Muscle layer of duodenum (tissue), 2 donors: ENCODE data around the gene CAMTA2.

Experiments used
- H3K27ac ChIP-seq: one replicate; pipeline ENCODE4 v1.7.0; 2013; ENCODE audit warnings: mild to moderate bottlenecking, low read length
- H3K27me3 ChIP-seq: one replicate; pipeline ENCODE4 v1.7.0; 2013; ENCODE audit warnings: low read depth, mild to moderate bottlenecking, control low read depth, low read length
- H3K36me3 ChIP-seq, 2 donors: one replicate each; pipeline ENCODE4 v1.7.0; 2013; ENCODE audit warnings: low read length in 2 of 2, control low read depth in 1 of 2, mild to moderate bottlenecking in 1 of 2; ENCODE audit not compliant: insufficient read depth in 2 of 2, control insufficient read depth in 1 of 2
- H3K4me1 ChIP-seq, 2 donors: one replicate each; pipeline ENCODE4 v1.7.0; 2013; ENCODE audit warnings: low read length in 2 of 2, mild to moderate bottlenecking in 2 of 2, control low read depth in 1 of 2, moderate library complexity in 1 of 2; ENCODE audit not compliant: insufficient read depth in 2 of 2, control insufficient read depth in 1 of 2
- H3K4me3 ChIP-seq, 2 donors: one replicate each; pipeline ENCODE4 v1.7.0; 2013; ENCODE audit warnings: low read length in 2 of 2, low read depth in 1 of 2, mild to moderate bottlenecking in 1 of 2
- H3K9me3 ChIP-seq, 2 donors: one replicate each; pipeline ENCODE4 v1.7.0; 2013; ENCODE audit warnings: low read length in 2 of 2, control low read depth in 1 of 2, mild to moderate bottlenecking in 1 of 2; ENCODE audit not compliant: control insufficient read depth in 1 of 2
- donor health status: healthy.

Gene CAMTA2

GRCh38 chr17:4998732-4999429 is 11.4 kb upstream of the CAMTA2 start:
- H3K4me1 ChIP-seq = peaks cover 8 to 33% of the 10 kb centered on the region in 2 donors
- no peaks in the 10 kb centered on the region for H3K9me3 ChIP-seq
- peak overlapping the region; percentile 92 for H3K4me3 ChIP-seq
- H3K36me3 ChIP-seq = peaks cover 26 to 32% of the 10 kb centered on the region in 2 donors
- H3K27me3 ChIP-seq = no peaks in the 10 kb centered on the region
- H3K27ac ChIP-seq = peak overlapping the region; percentile 77

GRCh38 chr17:4998027-4998731 is 10.7 kb upstream of the CAMTA2 start:
- no peaks in the 10 kb centered on the region for H3K9me3 ChIP-seq
- no peaks in the 10 kb centered on the region for H3K27me3 ChIP-seq
- H3K4me3 ChIP-seq = peak overlapping the region; percentile 92
- peak overlapping the region; percentile 77 for H3K27ac ChIP-seq
- peaks cover 8 to 33% of the 10 kb centered on the region in 2 donors for H3K4me1 ChIP-seq
- peaks cover 19 to 25% of the 10 kb centered on the region in 2 donors for H3K36me3 ChIP-seq

- peaks cover 16 to 18% of the 10 kb centered on the region in 2 donors for H3K36me3 ChIP-seq
- no peaks in the 10 kb centered on the region for H3K9me3 ChIP-seq
- H3K27me3 ChIP-seq = no peaks in the 10 kb centered on the region
- peak within 1 kb of the TSS; percentile 77 for H3K27ac ChIP-seq
- H3K4me1 ChIP-seq = peaks cover 8 to 33% of the 10 kb centered on the region in 2 donors
- H3K4me3 ChIP-seq = peak within 1 kb of the TSS; percentile 92
Observed at GRCh38 chr17:4997302-4998026, 10.0 kb upstream of the CAMTA2 start, which contains the start of the genes INCA1 and KIF1C. Gene INCA1, minus strand, starts transcription at chr17:4997522. Its CDS starts 3,085 bp downstream, at chr17:4994437. Gene KIF1C, plus strand, starts transcription at chr17:4997950. Its CDS starts 2,297 bp downstream, at chr17:5000247.

GRCh38 chr17:4994081-4994595 is 6.7 kb upstream of the CAMTA2 start:
- no peaks in the 10 kb centered on the region for H3K9me3 ChIP-seq
- H3K4me3 ChIP-seq = no peak overlapping the region
- H3K27me3 ChIP-seq = no peaks in the 10 kb centered on the region
- H3K27ac ChIP-seq = no peak overlapping the region
- peaks cover 0 to 17% of the 10 kb centered on the region in 2 donors for H3K4me1 ChIP-seq
- no peaks in the 10 kb centered on the region for H3K36me3 ChIP-seq

- Histone ChIP-seq H3K4me1 (peaks cover 15 to 24% of the 10 kb centered on the region in 2 donors), H3K4me3 (peak overlapping the region; percentile 65 to 78), H3K27me3 (no peaks in the 10 kb centered on the region), H3K27ac (peak overlapping the region; percentile 82), H3K9me3 (no peaks in the 10 kb centered on the region), H3K36me3 (peaks cover 3 to 14% of the 10 kb centered on the region in 2 donors)
Observed at GRCh38 chr17:4987767-4988567, 492 bp upstream of the CAMTA2 start.

GRCh38 chr17:4986403-4986802 is 1.1 kb downstream of the CAMTA2 start:
- Histone ChIP-seq H3K4me3 (peak overlapping the region; percentile 65 to 78), H3K9me3 (no peaks in the 10 kb centered on the region), H3K36me3 (peaks cover 10 to 27% of the 10 kb centered on the region in 2 donors), H3K27ac (peak overlapping the region; percentile 82), H3K27me3 (no peaks in the 10 kb centered on the region), H3K4me1 (peaks cover 15 to 24% of the 10 kb centered on the region in 2 donors)

- Histone ChIP-seq H3K9me3 (no peaks in the 10 kb centered on the region), H3K4me1 (peaks cover 10 to 20% of the 10 kb centered on the region in 2 donors), H3K4me3 (no peak overlapping the region), H3K27me3 (no peaks in the 10 kb centered on the region), H3K36me3 (peaks cover 27 to 62% of the 10 kb centered on the region in 2 donors), H3K27ac (no peak overlapping the region)
Observed at GRCh38 chr17:4982305-4982704, 5.2 kb downstream of the CAMTA2 start.

- Histone ChIP-seq H3K4me1 (peaks cover 4 to 12% of the 10 kb centered on the region in 2 donors), H3K27me3 (no peaks in the 10 kb centered on the region), H3K9me3 (no peaks in the 10 kb centered on the region), H3K27ac (no peak overlapping the region), H3K4me3 (no peak overlapping the region), H3K36me3 (peaks cover 31 to 70% of the 10 kb centered on the region in 2 donors)
Observed at GRCh38 chr17:4980644-4981216, 6.7 kb downstream of the CAMTA2 start.

GRCh38 chr17:4978726-4979125 is 8.7 kb downstream of the CAMTA2 start:
- no peaks in the 10 kb centered on the region for H3K9me3 ChIP-seq
- no peak overlapping the region for H3K27ac ChIP-seq
- H3K4me1 ChIP-seq = peaks cover 4 to 16% of the 10 kb centered on the region in 2 donors
- H3K27me3 ChIP-seq = no peaks in the 10 kb centered on the region
- H3K4me3 ChIP-seq = no peak overlapping the region
- peaks cover 37 to 75% of the 10 kb centered on the region in 2 donors for H3K36me3 ChIP-seq

- H3K27me3 ChIP-seq = no peaks in the 10 kb centered on the region
- peaks cover 57 to 58% of the 10 kb centered on the region in 2 donors for H3K36me3 ChIP-seq
- no peaks in the 10 kb centered on the region for H3K9me3 ChIP-seq
- no peak overlapping the region for H3K4me3 ChIP-seq
- peaks cover 6 to 33% of the 10 kb centered on the region in 2 donors for H3K4me1 ChIP-seq
- no peak overlapping the region for H3K27ac ChIP-seq
Observed at GRCh38 chr17:4974115-4974670, 13.3 kb downstream of the CAMTA2 start.
